HG03342 (cell line): ENCODE data around the gene SLC9A9.

ENCODE experiments used
- ATAC-seq: cut with Tn5 transposase; IDR thresholded peaks from one replicate; pipeline ENCODE4 v1.9.1; 2021; ENCODE audit warnings: mild to moderate bottlenecking, moderate library complexity; ENCODE audit not compliant: unreplicated experiment

The SLC9A9 gene

DNA sequence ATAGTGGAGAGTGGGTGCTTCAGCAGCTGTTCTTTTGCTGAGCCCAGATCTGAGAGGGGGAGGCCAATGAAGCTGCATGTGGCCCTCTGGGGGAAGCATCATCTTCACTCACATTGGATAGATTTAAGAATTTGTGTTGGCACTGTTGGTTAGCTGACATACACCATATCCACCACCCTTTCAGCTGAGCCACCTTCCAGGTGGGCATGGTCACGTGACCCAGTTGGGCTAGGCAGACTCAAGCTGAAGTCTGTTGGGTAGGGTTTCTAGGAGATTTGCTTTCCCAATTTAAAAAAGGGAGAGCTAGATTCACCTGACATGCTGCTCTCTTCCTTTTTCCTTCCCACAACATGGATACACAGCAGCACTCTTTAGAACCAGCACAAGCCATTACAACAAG is 417.7 kb downstream of the SLC9A9 start:
- no peak for ATAC-seq

DNA sequence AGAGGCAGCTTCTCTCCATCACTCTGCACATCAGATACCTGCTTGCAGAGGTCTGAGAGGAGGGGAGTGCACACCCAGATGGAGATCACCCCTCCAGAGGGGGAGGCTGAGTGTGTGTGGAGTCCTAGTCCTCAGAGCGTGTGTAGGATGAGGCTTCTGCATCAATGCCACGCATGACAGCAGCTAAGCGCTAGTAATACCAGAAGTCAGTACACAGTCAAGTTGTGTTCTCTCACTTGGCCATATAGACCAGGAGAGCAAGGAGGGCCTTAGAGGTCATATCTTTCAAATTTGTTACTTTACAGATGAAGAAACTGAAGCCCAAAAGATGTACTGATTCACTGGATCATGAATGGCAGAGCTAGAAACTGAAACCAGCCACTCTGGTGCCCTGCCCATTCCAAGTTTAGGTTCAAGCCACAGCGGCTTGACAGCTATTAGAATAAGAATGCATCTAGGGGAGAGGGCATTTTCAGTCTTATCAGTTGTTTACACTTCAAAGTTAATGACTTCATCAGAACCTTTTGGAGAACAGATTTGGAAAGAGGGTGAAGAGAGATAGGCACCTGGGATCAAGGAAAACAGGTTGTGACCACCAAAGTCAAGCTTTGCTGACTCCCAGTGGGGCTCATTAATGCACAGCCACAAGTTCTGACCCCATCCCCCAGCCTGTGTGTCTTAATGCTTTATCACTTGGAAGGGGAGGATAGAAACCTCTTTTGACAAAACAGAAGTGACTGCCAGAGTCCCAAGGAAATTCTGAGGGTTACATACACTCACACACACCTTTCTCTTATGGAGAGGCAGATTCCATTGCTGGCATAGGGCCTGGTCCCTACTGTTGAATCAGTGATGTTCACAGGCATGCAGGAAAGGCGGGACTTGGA is 418.4 kb downstream of the SLC9A9 start:
- ATAC-seq = no peak

DNA sequence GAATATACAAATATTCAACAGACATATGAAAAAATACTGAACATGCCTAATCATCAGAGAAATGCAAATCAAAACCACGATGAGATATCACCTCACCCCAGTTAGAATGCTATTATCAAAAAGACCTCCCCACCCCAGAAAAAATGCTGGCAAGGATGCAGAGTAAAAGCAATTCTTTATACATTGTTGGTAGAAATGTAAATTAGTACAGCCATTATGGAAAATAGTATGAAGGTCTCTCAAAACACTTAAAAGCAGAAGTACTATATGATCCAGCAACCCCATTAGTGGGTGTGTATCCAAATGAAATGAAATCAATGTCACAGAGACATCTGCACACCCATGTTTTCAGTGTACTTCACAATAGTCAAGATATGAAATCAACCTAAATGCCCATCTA is 420.0 kb downstream of the SLC9A9 start:
- ATAC-seq = no peak

DNA sequence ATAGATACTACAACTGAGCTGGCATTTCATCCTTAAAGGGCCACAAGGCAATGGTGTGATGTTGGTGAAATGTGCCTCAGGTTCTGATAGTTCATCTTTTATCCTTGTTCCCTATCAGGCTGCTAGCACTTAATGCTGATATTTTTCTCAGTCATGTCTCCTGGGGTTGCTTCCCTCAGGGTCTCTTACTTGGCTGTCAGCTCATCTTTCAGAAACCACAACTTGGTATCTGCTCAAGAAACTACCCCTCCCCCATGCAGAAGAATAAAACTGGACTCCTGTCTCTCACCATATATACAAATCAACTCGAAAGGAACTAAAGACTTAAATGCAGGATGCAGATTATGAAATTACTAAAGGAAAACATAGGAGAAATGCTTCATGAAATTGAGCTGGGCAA is 420.6 kb downstream of the SLC9A9 start:
- ATAC-seq = no peak

DNA sequence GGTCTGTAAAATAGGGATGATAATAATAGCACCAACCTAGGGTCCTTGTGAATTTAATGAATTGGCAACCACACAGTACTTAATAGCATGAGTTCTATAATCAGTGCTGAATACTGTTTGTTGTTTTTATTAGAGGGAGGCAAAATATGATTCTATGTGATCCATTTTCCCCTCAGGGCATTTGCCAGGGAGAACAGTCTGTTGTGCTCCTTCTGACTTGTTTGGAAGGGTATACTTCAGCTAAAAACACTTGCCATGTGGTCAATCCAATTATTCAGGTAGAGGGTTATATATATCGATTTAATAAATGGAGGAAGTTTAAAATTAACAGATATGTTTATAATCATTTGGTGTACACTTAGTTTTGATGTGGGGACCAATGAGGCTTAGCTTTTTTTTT is 423.4 kb downstream of the SLC9A9 start:
- no peak for ATAC-seq

DNA sequence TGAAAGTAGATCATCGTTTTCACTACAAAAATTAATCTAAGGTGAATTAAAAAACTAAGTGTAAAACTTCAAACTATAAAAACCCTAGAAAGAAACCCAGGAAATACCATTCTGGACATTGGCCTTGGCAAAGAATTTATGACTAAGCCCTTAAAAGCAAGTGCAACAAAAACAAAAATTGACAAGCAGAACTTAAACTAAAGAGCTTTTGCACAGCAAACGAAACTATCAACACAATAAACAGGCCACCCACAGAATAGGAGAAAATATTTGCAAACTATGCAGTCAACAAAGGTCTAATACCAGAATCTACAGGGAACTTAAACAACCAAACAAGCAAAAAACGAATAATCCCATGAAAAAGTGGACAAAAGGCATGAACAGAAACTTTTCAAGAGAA is 426.7 kb downstream of the SLC9A9 start:
- ATAC-seq = no peak

DNA sequence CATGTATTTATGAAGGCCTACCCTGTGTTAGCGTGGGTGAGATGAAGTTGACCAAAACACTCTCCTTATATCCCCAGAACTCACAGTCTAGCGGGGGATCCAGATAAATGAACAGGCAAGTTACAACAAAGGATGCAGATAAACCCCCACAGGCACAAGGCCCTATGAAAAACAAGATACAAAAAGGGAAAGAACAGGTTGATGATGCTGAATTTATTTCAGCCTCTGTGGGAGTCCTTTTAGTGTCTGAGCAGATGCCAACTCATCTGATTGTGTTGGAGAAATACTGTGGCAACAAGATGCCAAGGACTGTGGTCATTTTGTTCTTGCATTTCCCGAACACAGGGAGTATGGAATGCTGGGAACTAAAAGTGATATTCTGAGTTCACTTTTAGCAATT is 428.7 kb downstream of the SLC9A9 start:
- no peak for ATAC-seq

DNA sequence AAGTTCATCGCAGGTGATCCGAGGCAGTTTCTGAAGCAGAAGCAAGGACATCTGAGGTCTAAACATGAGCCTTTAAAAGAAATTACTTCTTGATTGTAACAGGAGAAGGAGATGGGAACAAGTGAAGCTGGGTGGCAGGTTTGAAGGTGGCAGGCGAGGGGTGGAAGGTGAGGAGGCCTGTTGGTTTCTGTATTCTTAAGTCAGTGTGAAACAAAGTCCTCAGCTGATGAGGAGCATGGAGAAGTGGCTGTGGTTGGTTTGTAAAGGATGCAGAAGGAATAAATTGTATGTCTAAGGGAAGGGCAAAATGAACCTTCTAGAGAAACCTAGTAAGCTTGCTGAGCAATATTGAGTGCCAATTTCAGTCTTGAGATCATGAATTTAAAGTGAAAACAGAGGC is 429.9 kb downstream of the SLC9A9 start:
- no peak for ATAC-seq

DNA sequence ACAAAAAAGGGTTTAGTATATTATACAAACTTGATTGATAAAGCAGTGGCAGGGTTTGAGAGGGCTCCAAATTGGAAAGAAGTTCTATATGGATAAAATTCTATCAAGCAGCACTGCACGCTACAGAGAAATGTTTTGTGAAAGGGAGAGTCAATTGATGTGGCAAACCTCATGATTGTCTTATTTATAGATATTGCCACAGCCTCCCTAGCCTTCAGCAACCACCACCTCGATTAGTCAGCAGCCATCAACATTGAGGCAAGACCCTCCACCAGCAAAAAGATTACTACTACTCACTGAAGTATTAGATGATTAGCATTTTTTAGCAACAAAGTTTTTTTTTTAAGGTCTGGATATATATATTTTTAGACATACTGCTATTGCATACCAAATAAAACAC is 432.0 kb downstream of the SLC9A9 start:
- no peak for ATAC-seq

DNA sequence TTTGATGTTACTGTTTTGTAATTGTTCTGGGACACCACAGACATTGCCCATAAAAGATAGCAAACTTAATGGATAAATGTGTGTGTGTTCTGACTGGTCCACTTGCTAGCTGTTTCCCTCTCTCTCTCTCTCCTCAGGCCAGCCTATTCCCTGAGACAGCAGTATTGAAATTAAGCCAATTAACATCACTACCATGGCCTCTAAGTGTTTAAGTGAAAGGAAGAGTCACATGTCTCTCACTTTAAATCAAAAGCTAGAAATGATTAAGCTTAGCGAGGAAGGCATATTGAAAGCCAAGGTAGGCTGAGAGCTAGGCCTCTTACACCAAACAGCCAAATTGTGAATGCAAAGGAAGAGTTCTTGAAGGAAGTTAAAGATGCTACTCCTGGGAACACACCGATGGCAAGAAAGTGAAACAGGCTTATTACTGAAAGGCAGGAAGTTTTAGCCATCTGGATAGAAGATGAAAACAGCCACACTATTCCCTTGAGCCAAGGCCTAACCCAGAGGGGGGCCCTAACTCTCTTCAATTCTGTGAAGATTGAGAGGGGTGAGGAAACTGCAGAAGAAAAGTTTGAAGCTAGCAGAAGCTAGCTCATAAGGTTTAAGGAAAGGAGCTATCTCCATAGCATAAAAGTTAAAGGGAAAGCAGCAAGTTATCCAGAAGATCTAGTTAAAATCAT is 433.6 kb downstream of the SLC9A9 start:
- ATAC-seq = no peak

DNA sequence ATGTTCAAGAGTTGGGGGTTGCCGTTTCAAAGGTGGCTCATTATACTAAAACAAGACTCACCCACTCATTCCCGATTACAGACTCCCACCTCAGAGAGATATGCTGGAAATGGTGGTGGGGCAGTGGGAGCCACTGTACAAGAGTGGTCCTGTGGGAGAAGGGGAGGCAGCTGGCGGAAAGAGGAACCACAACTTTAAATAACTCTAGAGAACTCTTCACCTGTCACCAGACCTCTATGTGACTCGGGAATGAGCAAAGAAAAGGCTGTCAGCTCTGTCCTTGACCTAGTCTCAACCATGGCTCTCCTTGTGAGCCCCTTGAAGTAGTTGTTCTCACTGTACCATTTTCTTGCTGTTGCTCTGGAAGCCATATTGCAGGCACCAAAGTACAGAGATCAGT is 434.9 kb downstream of the SLC9A9 start:
- ATAC-seq = no peak

DNA sequence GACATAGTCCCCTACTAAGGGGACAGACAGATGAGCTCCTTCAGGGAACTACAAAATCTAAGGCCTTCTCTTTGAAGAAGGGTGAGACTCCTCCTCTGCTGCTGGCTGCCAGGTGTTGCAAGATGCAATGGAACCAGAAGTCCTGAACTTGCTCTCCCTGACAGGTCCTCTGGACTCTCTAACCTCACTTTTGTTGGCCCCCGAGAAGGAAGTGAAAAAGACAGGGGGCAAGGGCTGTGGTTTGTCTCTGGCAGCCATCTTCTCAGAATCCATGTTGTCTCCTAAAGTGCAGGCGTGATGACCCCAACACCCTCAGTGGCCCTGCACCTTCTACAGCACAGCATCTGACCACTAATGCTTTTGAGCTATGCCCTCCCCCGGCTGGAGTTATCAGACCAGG is 436.2 kb downstream of the SLC9A9 start:
- no peak for ATAC-seq

DNA sequence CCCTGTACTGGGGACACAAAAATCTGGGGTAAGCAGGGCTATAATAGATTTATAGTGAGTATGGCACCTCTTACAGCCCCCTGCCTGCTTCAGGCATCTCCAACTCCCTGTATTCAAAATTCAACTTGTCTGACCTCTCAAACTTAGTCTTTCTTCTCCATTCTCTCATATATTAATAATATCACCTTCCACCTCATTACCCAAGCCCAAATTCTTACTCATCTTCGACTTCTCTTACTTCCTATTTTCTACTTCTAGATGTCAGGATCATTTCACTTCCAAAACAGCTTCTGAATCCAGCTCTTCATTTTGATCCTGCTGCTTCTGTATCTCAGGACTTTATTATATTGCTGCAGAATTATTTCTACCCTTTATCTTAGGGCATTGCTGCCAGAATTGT is 438.0 kb downstream of the SLC9A9 start:
- ATAC-seq = no peak

DNA sequence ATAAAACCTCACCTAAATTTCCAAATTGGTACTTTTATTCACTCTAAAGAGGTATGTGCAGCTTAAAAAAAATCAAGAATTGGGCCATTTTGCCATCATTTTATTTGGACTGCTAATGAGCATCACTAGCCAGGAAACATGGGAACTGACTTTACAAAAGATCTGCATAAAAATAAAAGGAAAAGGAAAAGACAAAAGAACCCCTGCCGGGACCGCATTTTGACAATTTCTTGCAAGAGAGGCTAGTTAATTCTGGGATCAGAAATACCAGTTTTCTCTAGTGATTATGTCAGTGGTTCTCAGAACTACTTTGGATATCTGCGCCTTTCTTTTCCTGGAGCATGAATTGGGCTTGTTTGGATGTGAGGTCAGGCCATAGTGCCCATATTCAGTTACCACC is 439.5 kb downstream of the SLC9A9 start:
- no peak for ATAC-seq

DNA sequence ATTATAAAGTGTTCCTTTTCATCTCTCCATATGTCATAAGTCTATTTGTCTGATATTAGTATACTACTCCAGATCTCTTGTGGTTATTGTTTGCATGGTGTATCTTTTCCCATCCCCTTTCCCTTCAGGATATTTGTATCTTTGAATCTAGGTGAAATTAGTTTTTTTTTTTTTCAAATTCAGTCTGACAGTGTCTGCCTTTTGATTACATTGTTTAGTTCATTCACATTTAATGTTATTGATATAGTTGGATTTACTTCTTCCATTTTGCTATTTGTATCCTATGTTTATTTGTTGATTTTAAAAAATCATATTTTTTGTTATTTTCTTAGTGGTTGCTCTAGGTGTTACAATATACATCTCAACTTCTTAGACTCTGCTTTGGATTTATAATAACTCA is 445.7 kb downstream of the SLC9A9 start:
- ATAC-seq = no peak

DNA sequence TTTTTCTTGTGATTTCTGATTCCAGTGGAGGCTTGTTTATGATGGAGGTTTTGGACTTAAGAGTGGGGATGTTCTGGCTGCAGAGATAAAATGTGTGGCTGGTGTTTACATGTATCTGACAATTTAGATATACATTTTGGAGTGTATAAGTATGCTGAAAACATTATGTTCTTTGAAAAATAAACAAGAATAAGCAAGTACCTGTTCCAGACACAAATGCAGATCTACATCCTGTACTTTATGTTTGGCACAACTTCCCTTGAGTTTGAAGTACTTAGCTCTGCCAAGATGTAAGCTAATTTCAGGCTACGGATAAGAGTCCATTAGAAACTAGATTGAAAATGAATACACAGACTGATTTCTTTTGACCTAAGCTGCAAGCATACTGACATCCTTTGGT is 451.5 kb downstream of the SLC9A9 start:
- no peak for ATAC-seq

DNA sequence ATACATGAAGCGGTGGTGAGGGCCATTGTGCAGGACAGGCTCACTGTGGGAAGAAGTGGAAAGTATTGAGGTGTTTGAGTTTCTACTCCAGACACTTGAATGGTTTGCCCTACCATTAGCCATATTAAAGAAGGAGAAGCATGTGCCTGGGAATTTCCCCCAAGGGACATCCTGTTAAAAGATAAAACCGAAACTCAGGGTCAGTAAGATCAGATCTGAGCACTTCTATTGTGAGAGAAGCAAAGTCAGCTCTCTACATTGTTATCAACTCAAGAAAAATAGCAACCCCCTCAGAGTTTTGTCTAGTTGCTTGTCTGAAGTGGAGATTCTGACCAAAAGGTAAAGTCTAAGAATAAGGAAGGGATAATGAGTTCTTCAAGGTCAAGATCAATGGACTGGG is 458.9 kb downstream of the SLC9A9 start:
- ATAC-seq = no peak

DNA sequence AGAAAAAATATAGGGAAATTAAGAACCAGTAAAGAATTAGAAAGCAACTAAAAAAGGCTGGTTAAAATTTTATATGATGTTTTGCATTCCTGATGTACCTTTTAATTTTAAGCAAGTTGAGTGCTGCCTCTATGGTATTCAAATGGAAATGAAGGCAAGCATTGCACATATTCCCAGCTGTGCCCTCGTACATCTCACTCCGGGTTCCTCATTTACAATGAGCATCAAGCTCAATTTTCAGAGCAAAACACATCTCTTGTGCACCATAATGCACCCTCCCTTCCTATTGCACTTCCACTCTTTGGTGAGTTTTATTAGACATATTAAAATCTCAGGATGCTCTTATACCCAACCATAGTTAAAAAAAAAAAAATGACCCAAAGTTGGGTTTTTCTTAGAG is 460.8 kb downstream of the SLC9A9 start:
- no peak for ATAC-seq

DNA sequence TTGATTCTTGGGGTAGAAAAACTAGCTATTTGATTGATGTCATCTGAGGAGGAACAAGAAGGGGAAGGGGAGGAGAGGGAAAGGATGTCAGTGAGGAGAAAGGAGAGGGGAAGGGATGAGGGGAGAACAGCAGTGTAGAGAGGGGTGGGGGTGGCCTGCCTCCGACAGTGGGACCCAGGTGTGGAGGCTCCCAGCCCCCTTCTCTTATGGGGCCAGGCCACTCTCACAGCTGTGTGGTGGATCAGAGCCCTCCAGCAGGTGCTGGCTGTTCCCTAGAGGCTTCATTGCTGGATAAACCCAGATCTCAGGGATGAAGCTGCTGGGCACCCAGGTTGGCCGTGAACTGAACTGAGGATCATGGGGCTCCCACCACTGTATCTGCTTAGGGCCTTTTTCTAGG is 464.2 kb downstream of the SLC9A9 start:
- no peak for ATAC-seq

DNA sequence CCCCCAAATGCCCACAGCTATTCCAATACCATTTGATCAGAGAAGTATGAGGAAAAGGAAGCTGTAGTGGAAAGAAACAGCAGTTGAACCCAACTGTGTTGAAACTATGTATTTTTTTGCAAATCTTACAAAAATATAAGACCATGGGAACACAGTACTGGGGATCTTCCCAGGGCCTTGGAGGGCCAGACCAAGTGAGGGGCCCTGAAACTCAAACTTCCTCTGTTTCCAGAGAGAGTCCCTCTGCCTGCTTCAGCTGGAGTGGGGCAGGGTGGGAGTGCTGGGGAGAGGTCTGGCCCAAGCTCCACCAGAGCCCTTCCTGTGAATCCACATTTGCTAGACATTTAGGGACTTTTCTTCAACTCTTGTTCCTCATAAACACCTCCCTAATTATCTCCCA is 464.8 kb downstream of the SLC9A9 start:
- no peak for ATAC-seq

DNA sequence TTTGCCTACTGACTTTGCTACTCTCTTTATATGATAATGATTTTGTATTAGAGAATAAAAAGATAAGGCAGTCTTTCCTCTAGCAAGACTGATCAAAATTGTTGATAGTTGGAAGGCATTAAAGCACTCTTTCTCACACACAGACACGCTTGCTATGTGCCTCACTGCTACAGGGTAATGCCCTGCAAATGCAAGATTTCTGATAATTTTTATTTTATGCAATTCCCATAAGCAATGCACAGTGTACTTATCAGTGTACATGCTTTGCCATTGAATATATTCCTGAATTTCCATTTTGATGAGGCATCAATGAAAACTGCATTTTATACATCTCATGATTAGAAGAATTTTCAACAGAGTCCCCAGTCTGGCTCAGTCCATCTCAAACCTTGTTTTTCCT is 465.5 kb downstream of the SLC9A9 start:
- no peak for ATAC-seq

DNA sequence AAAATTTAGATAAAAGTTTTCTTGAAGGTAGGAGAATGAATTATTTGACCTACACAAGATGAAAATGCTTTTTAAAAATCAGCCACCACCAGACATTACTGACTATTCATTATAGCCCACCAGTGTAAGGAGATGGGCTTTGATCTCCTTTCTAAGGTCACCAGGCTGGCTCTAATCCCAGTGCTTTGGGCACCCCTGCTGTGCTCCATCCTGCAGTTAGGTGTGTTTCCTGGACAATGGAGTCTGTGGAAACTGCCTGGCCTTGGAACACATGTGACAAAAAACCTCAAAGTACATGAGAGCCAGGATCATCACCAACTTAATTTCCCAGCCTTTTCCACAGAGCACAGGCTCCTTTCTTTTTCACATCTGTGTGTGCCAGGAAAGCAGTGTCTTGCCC is 467.8 kb downstream of the SLC9A9 start:
- ATAC-seq = no peak

DNA sequence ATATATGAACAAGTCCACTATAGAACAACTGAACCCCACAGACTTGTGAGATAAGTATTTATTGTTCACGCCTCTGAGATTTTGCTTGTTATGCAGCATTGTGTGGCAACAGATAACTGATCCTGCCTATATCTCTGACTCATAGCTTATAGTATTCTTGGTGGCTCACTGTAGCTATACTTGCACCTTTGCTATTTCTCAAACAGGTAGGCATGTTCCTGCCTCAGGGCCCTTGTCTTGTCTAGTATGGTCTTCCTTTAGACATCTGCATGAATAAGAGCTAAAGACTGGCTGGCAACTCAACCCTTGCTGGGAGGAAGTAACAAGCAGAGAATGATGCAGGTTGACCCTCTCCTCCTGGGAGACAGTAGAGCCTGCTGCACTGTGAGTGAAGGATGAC is 472.6 kb downstream of the SLC9A9 start:
- no peak for ATAC-seq
